Smooth muscle cell (in vitro differentiated cells): ENCODE measurements around the gene MAPK9. TPM values are rescaled to one million over a fixed set of nuclear protein-coding genes. Genes with fewer than 3 reads are reported as not detected.

Source experiments
- DNase-seq: peaks from one replicate; lab custom pipeline; 2025; ENCODE audit not compliant: unreplicated experiment; lab: John Stamatoyannopoulos, UW
- H2AFZ ChIP-seq: fragments of 200-600 bp; sonication (generic); 2 replicates; pipeline ENCODE4 v1.6.0; 2016; ENCODE audit warnings: antibody characterized with exemption, low read depth, mild to moderate bottlenecking
- H3F3A ChIP-seq: fragments of 200-600 bp; sonication (generic); 2 replicates; pipeline ENCODE4 v1.6.0; 2017; ENCODE audit warnings: antibody characterized with exemption, low read depth
- H3K27ac ChIP-seq: fragments of 200-600 bp; sonication (generic); 2 replicates; pipeline ENCODE4 v1.5.1; 2016; ENCODE audit warnings: low read depth, mild to moderate bottlenecking
- H3K27me3 ChIP-seq: fragments of 200-600 bp; sonication (generic); 2 replicates; pipeline ENCODE4 v1.6.1; 2016; ENCODE audit warnings: low read depth, mild to moderate bottlenecking
- H3K36me3 ChIP-seq: fragments of 200-600 bp; sonication (generic); 2 replicates; pipeline ENCODE4 v1.5.1; 2016; ENCODE audit warnings: low read depth
- H3K4me1 ChIP-seq: fragments of 200-600 bp; sonication (generic); 2 replicates; pipeline ENCODE4 v1.5.1; 2016; ENCODE audit warnings: low read depth
- H3K4me2 ChIP-seq: fragments of 200-600 bp; sonication (generic); 2 replicates; pipeline ENCODE4 v1.6.0; 2016; ENCODE audit warnings: mild to moderate bottlenecking
- H3K4me3 ChIP-seq: fragments of 200-600 bp; sonication (generic); 2 replicates; pipeline ENCODE4 v1.5.1; 2016; ENCODE audit warnings: mild to moderate bottlenecking
- H3K79me2 ChIP-seq: fragments of 200-600 bp; sonication (generic); 2 replicates; pipeline ENCODE4 v1.6.0; 2016; ENCODE audit warnings: low read depth, mild to moderate bottlenecking
- H3K9ac ChIP-seq: fragments of 200-600 bp; sonication (generic); 2 replicates; pipeline ENCODE4 v1.6.0; 2016; ENCODE audit warnings: low read depth
- H3K9me3 ChIP-seq: fragments of 200-600 bp; sonication (generic); replicated peaks from 2 replicates; pipeline ENCODE4 v1.5.1; 2016; ENCODE audit warnings: low read depth
- H4K20me1 ChIP-seq: fragments of 200-600 bp; sonication (generic); 2 replicates; pipeline ENCODE4 v1.6.0; 2016; ENCODE audit warnings: low read depth
- WGBS: methylation state at CpG from one replicate; pipeline ENCODE4 v1.1.7; 2016; ENCODE audit warnings: low lambda C conversion rate; 5-methylcytosine and 5-hydroxymethylcytosine counted together
- polyA plus RNA-seq: library from polyadenylated mRNA; unstranded; fragments of >200 nt; fragmentation: Nextera tagmentation; extraction: Ambion mirVana; gene quantifications from 2 replicates; pipeline ENCODE4 v1.2.1, GENCODE V29; 2016
- total RNA-seq: library from RNA; depleted of rRNA; stranded (reverse); fragments of >200 nt; gene quantifications from 2 replicates; pipeline ENCODE4 v1.2.3, GENCODE V29; 2014
- TF ChIP-seq, protein P1 (sequence below): fragments of 200-600 bp; sonication (generic); IDR thresholded peaks from 2 replicates; pipeline ENCODE4 v1.5.1; 2017; ENCODE audit warnings: borderline replicate concordance, mild to moderate bottlenecking, antibody characterized with exemption; ENCODE audit not compliant: insufficient read depth, poor library complexity, severe bottlenecking

MAPK9 gene
- total and polyA plus RNA-seq, 2 experiments from 2014 or later, result 34.8 to 40.9 TPM

- Histone ChIP-seq H3F3A (no peaks in the 10 kb centered on the region), H2AFZ (no peak overlapping the region), H3K27me3 (no peaks in the 10 kb centered on the region), H3K9me3 (peaks cover 32% of the 10 kb centered on the region), H3K27ac (no peak overlapping the region), H3K4me3 (no peak overlapping the region), H4K20me1 (no peaks in the 10 kb centered on the region), H3K36me3 (peaks cover 46% of the 10 kb centered on the region), H3K79me2 (no peaks in the 10 kb centered on the region), H3K4me2 (no peak overlapping the region), H3K9ac (no peak overlapping the region), H3K4me1 (no peaks in the 10 kb centered on the region)
- TF ChIP-seq, protein P1, sequence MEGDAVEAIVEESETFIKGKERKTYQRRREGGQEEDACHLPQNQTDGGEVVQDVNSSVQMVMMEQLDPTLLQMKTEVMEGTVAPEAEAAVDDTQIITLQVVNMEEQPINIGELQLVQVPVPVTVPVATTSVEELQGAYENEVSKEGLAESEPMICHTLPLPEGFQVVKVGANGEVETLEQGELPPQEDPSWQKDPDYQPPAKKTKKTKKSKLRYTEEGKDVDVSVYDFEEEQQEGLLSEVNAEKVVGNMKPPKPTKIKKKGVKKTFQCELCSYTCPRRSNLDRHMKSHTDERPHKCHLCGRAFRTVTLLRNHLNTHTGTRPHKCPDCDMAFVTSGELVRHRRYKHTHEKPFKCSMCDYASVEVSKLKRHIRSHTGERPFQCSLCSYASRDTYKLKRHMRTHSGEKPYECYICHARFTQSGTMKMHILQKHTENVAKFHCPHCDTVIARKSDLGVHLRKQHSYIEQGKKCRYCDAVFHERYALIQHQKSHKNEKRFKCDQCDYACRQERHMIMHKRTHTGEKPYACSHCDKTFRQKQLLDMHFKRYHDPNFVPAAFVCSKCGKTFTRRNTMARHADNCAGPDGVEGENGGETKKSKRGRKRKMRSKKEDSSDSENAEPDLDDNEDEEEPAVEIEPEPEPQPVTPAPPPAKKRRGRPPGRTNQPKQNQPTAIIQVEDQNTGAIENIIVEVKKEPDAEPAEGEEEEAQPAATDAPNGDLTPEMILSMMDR, result no peak
- no peak for DNase-seq
- WGBS, result 83% methylated on average over 7 of the region's 7 CpGs
Observed at GRCh38 chr5:180271221-180271620, 20.7 kb downstream of the MAPK9 start.

DNA sequence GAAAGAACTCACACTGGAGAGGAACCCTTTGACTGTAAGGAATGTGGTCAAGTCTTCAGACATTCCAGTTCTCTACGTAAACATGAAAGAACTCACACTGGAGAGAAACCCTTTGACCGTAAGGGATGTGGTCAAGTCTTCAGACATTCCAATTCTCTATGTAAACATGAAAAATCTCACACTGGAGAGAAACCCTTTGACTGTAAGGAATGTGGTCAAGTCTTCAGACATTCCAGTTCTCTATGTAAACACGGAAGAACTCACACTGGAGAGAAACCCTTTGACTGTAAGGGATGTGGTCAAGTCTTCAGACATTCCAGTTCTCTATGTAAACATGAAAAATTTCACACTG, 32.6 kb downstream of the MAPK9 start:
- TF ChIP-seq, protein P1, result no peak
- no peaks in the 10 kb centered on the region for H4K20me1 ChIP-seq
- 86% methylated on average over 3 of the region's 3 CpGs for WGBS
- no peak for DNase-seq
- no peaks in the 10 kb centered on the region for H3K79me2 ChIP-seq
- H3K27ac ChIP-seq, result no peak overlapping the region
- no peak overlapping the region for H2AFZ ChIP-seq
- no peak overlapping the region for H3K4me2 ChIP-seq
- H3K9me3 ChIP-seq, result peaks cover 93% of the 10 kb centered on the region
- H3K4me1 ChIP-seq, result no peaks in the 10 kb centered on the region
- no peaks in the 10 kb centered on the region for H3K27me3 ChIP-seq
- H3K9ac ChIP-seq, result no peak overlapping the region
- no peak overlapping the region for H3K4me3 ChIP-seq
- H3F3A ChIP-seq, result peaks cover 8% of the 10 kb centered on the region
- H3K36me3 ChIP-seq, result peaks cover 83% of the 10 kb centered on the region

- TF ChIP-seq, protein P1, result no peak
- no peaks in the 10 kb centered on the region for H3K27me3 ChIP-seq
- H2AFZ ChIP-seq, result no peak overlapping the region
- no peak overlapping the region for H3K4me3 ChIP-seq
- no peak overlapping the region for H3K27ac ChIP-seq
- peaks cover 43% of the 10 kb centered on the region for H3K9me3 ChIP-seq
- no peaks in the 10 kb centered on the region for H3K79me2 ChIP-seq
- no peaks in the 10 kb centered on the region for H4K20me1 ChIP-seq
- H3K4me1 ChIP-seq, result no peaks in the 10 kb centered on the region
- no peak overlapping the region for H3K4me2 ChIP-seq
- peaks cover 47% of the 10 kb centered on the region for H3K36me3 ChIP-seq
- no peak overlapping the region for H3K9ac ChIP-seq
- no peak for DNase-seq
- WGBS, result 98% methylated on average over 24 of the region's 24 CpGs
- H3F3A ChIP-seq, result no peaks in the 10 kb centered on the region
Observed at GRCh38 chr5:180253036-180253824, 38.7 kb downstream of the MAPK9 start.

DNA sequence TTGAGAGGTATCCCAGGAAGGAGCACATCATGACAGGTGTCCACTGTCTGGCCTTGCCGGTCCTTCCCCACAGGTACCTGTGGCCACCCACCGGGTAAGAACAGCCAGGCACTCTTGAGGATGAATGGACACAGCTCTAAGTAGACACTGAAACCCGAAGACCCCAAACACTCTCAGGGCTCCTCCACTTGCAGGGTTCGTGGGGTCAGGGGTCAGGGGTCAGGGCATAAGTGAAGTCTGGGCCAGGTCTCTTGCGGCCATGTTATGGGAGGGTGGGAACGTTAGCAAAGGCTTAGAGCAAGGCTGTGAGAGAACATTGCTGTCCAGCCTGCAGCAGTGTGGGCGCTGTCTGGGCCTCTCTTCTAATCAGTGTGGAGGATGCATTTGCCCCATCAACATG, 40.0 kb downstream of the MAPK9 start:
- H3K36me3 ChIP-seq, result peaks cover 46% of the 10 kb centered on the region
- no peak overlapping the region for H2AFZ ChIP-seq
- no peaks in the 10 kb centered on the region for H4K20me1 ChIP-seq
- H3K4me2 ChIP-seq, result no peak overlapping the region
- no peaks in the 10 kb centered on the region for H3K79me2 ChIP-seq
- H3K4me3 ChIP-seq, result no peak overlapping the region
- H3K9ac ChIP-seq, result no peak overlapping the region
- no peaks in the 10 kb centered on the region for H3F3A ChIP-seq
- TF ChIP-seq, protein P1, result no peak
- WGBS, result 97% methylated on average over 7 of the region's 7 CpGs
- no peak overlapping the region for H3K27ac ChIP-seq
- no peaks in the 10 kb centered on the region for H3K4me1 ChIP-seq
- DNase-seq, result no peak
- H3K9me3 ChIP-seq, result peaks cover 30% of the 10 kb centered on the region
- no peaks in the 10 kb centered on the region for H3K27me3 ChIP-seq
